Nephron (organoid): ENCODE results near the gene RCSD1.

Experiments
- H3K27ac Mint-ChIP-seq, 3 experiments: 2 replicates each; pipeline ENCODE4 v1.8.0; 2020; ENCODE audit warnings: mixed read lengths in 3 of 3, mild to moderate bottlenecking in 2 of 3, moderate library complexity in 1 of 3
- H3K27me3 Mint-ChIP-seq: 2 replicates; pipeline ENCODE4 v1.8.0; 2021; ENCODE audit warnings: low read depth, mild to moderate bottlenecking, moderate library complexity, mixed read lengths
- H3K36me3 Mint-ChIP-seq: 2 replicates; pipeline ENCODE4 v1.8.0; 2020; ENCODE audit warnings: low read depth, mixed read lengths
- H3K4me1 Mint-ChIP-seq: 2 replicates; pipeline ENCODE4 v1.8.0; 2020; ENCODE audit warnings: mixed read lengths
- H3K4me3 Mint-ChIP-seq, 3 experiments: 2 replicates each; pipeline ENCODE4 v1.8.0; 2020; ENCODE audit warnings: mild to moderate bottlenecking in 3 of 3, mixed read lengths in 3 of 3, moderate library complexity in 2 of 3
- H3K9me3 Mint-ChIP-seq: 2 replicates; pipeline ENCODE4 v1.8.0; 2020; ENCODE audit warnings: mixed read lengths
- TF ChIP-seq, protein P1 (sequence below), 3 experiments: fragments of 200-600 bp; sonication (generic); IDR thresholded peaks; one replicate each; pipeline ENCODE4 v1.5.0; 2021; ENCODE audit warnings: antibody characterized with exemption in 3 of 3; ENCODE audit not compliant: unreplicated experiment in 3 of 3

RCSD1 gene

GRCh38 chr1:167698313-167698712, 68.3 kb downstream of the RCSD1 start:
- TF ChIP-seq, protein P1, sequence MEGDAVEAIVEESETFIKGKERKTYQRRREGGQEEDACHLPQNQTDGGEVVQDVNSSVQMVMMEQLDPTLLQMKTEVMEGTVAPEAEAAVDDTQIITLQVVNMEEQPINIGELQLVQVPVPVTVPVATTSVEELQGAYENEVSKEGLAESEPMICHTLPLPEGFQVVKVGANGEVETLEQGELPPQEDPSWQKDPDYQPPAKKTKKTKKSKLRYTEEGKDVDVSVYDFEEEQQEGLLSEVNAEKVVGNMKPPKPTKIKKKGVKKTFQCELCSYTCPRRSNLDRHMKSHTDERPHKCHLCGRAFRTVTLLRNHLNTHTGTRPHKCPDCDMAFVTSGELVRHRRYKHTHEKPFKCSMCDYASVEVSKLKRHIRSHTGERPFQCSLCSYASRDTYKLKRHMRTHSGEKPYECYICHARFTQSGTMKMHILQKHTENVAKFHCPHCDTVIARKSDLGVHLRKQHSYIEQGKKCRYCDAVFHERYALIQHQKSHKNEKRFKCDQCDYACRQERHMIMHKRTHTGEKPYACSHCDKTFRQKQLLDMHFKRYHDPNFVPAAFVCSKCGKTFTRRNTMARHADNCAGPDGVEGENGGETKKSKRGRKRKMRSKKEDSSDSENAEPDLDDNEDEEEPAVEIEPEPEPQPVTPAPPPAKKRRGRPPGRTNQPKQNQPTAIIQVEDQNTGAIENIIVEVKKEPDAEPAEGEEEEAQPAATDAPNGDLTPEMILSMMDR (IDR thresholded peaks at IDR 0.05; ENCODE audit: unreplicated experiment in 3 of 3) = no peak
- H3K27ac Mint-ChIP-seq = no peak overlapping the region

GRCh38 chr1:167701510-167701909, 71.5 kb downstream of the RCSD1 start:
- Mint-ChIP-seq H3K27ac (no peak overlapping the region), H3K9me3 (no peaks in the 10 kb centered on the region), H3K36me3 (no peaks in the 10 kb centered on the region), H3K27me3 (peaks cover 31% of the 10 kb centered on the region), H3K4me3 (no peak overlapping the region), H3K4me1 (no peaks in the 10 kb centered on the region)
- TF ChIP-seq, protein P1 (IDR thresholded peaks at IDR 0.05; ENCODE audit: unreplicated experiment in 3 of 3) = no peak

More at GRCh38 chr1:167698313-167698712, 68.3 kb downstream of the RCSD1 start:
- Mint-ChIP-seq H3K4me1 (no peaks in the 10 kb centered on the region), H3K27me3 (peaks cover 13% of the 10 kb centered on the region), H3K9me3 (no peaks in the 10 kb centered on the region), H3K36me3 (no peaks in the 10 kb centered on the region), H3K4me3 (no peak overlapping the region)

DNA sequence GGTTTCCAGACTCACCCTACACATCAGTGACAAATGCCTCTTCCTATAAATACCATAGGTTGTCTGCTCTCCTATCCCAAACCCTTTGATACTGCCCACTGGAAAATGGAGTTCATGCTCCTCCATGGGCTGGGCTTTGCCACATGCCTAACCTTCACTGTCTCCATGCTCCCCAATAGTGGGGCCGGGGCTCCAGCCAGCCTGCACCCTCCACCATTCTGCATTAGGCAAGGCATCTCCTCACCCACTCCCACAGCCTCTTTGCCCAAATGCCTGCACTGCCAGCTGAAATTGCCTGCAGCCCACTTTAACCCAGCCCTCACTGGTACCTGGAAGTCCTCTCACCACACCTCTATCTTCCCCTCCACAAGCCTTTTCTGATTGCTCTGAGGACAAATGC, 73.5 kb downstream of the RCSD1 start:
- TF ChIP-seq, protein P1 (IDR thresholded peaks at IDR 0.05; ENCODE audit: unreplicated experiment in 3 of 3) = no peak
- H3K4me1 Mint-ChIP-seq = peaks cover 5% of the 10 kb centered on the region
- H3K36me3 Mint-ChIP-seq = no peaks in the 10 kb centered on the region

DNA sequence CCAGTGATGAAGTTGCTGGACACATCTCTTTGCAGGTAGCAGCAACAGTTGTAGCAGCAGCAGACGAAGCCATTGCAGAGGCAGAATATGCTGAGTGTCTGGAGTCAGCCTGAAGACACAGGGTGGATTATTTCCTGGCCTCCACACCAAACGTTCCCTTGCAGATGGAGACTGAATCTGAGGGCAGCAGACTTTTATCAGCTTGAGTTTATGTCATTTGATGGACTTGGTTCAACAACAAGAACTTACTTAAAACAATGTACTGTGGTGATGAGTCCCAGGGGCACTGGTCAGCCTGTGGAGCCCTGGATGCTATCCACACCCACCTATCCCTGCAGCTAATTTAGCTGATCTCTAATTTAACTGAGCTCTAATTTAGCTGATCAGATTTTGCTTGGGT, 74.7 kb downstream of the RCSD1 start:
- Mint-ChIP-seq H3K9me3 (no peaks in the 10 kb centered on the region), H3K36me3 (no peaks in the 10 kb centered on the region), H3K27me3 (peaks cover 27% of the 10 kb centered on the region), H3K4me1 (peaks cover 5% of the 10 kb centered on the region), H3K4me3 (no peak overlapping the region), H3K27ac (no peak overlapping the region)
- TF ChIP-seq, protein P1 (IDR thresholded peaks at IDR 0.05; ENCODE audit: unreplicated experiment in 3 of 3) = no peak

More for the DNA sequence above, 73.5 kb downstream of the RCSD1 start:
- H3K9me3 Mint-ChIP-seq = no peaks in the 10 kb centered on the region
- H3K27me3 Mint-ChIP-seq = peaks cover 31% of the 10 kb centered on the region
- H3K4me3 Mint-ChIP-seq = no peak overlapping the region
- H3K27ac Mint-ChIP-seq = no peak overlapping the region

GRCh38 chr1:167705250-167705649, 75.2 kb downstream of the RCSD1 start:
- TF ChIP-seq, protein P1 (IDR thresholded peaks at IDR 0.05; ENCODE audit: unreplicated experiment in 3 of 3) = no peak
- Mint-ChIP-seq H3K36me3 (no peaks in the 10 kb centered on the region), H3K9me3 (no peaks in the 10 kb centered on the region), H3K4me1 (peaks cover 5% of the 10 kb centered on the region), H3K4me3 (no peak overlapping the region), H3K27ac (no peak overlapping the region), H3K27me3 (peaks cover 22% of the 10 kb centered on the region)

DNA sequence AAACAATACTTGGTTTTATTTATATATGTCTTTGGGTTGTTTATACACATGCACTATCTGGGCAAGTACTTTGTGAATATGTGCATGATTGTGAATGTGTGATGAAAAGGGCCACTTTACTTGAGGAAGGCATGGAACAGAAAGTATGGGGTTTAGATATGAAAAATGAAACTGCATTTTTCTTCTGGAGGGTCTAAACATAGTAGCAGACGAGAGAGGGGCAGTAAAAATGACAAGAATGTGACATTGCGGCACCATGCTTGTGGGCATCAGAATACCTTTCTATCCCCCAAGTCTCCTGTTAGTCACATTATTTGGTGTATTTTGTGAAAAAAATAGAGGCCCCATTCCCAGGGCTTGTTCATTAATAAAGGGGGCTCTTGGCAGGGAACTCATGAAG, 76.3 kb downstream of the RCSD1 start:
- Mint-ChIP-seq H3K36me3 (no peaks in the 10 kb centered on the region), H3K9me3 (no peaks in the 10 kb centered on the region), H3K27ac (no peak overlapping the region), H3K4me3 (no peak overlapping the region), H3K4me1 (peaks cover 5% of the 10 kb centered on the region), H3K27me3 (peaks cover 23% of the 10 kb centered on the region)
- TF ChIP-seq, protein P1 (IDR thresholded peaks at IDR 0.05; ENCODE audit: unreplicated experiment in 3 of 3) = no peak
